Measurements from ENCODE around the gene OGFOD2.

- TF ChIP-seq POLR2AphosphoS5 (IDR thresholded peaks at IDR 0.05) = no peak
- no peak for TF ChIP-seq POLR2A (IDR thresholded peaks at IDR 0.05)
Observed at GRCh38 chr12:122948605-122949004, 26.4 kb upstream of the OGFOD2 start.

Data from spleen (tissue), 3 donors.